Endothelial cell of umbilical vein (primary cell): ENCODE results near the gene DLX1. TPM values are rescaled to one million over a fixed set of nuclear protein-coding genes. Genes with fewer than 3 reads are reported as not detected.

Experiments used
- BruUV-seq: library from RNA; stranded (reverse); fragments of 400-500 nt; replicated peaks from 2 replicates; lab custom pipeline; 2021; lab: Mats Ljungman, UMichigan
- CTCF ChIA-PET: fragments of 300-600, 350-600 bp; sonication (Branson Sonifier 250); formaldehyde crosslinking; loops from one replicate; lab custom pipeline; 2021; ENCODE audit warnings: antibody characterized with exemption, inconsistent platforms; lab: Charles Lee
- POLR2A ChIA-PET: fragments of 300-600, 350-600 bp; sonication (Branson Sonifier 250); formaldehyde crosslinking; loops from one replicate; lab custom pipeline; 2021; ENCODE audit warnings: antibody characterized with exemption, inconsistent platforms; lab: Charles Lee
- DNase-seq: peaks from one replicate; pipeline ENCODE4 v3.0.0-alpha.2; 2011; ENCODE audit warnings: low read depth, low spot score
- FAIRE-seq: peaks from 2 replicates; lab custom pipeline; 2011; peaks lifted over from hg19 to GRCh38; lab: Jason Lieb, UNC
- H2AFZ ChIP-seq: 2 replicates; pipeline ENCODE4 v1.6.0; 2012; ENCODE audit warnings: low read depth, low read length, control low read depth, inconsistent platforms
- H3K27ac ChIP-seq: 2 replicates; pipeline ENCODE4 v1.5.1; 2011; ENCODE audit warnings: low read depth, mild to moderate bottlenecking, control low read depth, low read length, moderate library complexity; ENCODE audit not compliant: insufficient read depth
- H3K27me3 ChIP-seq, 2 experiments: 2 replicates each; pipeline versions ENCODE4 v1.6.0 to v1.6.1; 2011; ENCODE audit warnings: low read length in 2 of 2, mixed read lengths in 1 of 2; ENCODE audit not compliant: control insufficient read depth in 2 of 2, insufficient read depth in 2 of 2
- H3K36me3 ChIP-seq, 2 experiments: 2 replicates in 1 of 2; 3 replicates in 1 of 2; pipeline ENCODE4 v1.5.1; 2011; ENCODE audit warnings: low read length in 2 of 2, mild to moderate bottlenecking in 1 of 2, moderate library complexity in 1 of 2; ENCODE audit not compliant: control insufficient read depth in 2 of 2, insufficient read depth in 2 of 2; ENCODE audit errors: extremely low read depth in 1 of 2
- H3K4me1 ChIP-seq: 3 replicates; pipeline ENCODE4 v1.5.1; 2011; ENCODE audit warnings: mild to moderate bottlenecking, low read length; ENCODE audit not compliant: control insufficient read depth, insufficient read depth; ENCODE audit errors: extremely low read depth
- H3K4me2 ChIP-seq: 2 replicates; pipeline ENCODE4 v1.6.1; 2011; ENCODE audit warnings: low read length, control low read depth, mixed read lengths; ENCODE audit not compliant: insufficient read depth
- H3K4me3 ChIP-seq, 3 experiments: fragments of 200-600 bp in 1 of 3; sonication (generic), shearing (Covaris generic) in 1 of 3; replicated peaks in 1 of 3; 2 replicates each; pipeline ENCODE4 v1.5.1; 2011 to 2016; ENCODE audit warnings: control low read depth in 3 of 3, low read length in 3 of 3, mild to moderate bottlenecking in 2 of 3, inconsistent platforms in 1 of 3, low read depth in 1 of 3, moderate library complexity in 1 of 3; ENCODE audit not compliant: insufficient read depth in 1 of 3
- H3K79me2 ChIP-seq: 2 replicates; pipeline ENCODE4 v1.6.0; 2012; ENCODE audit warnings: low read length, inconsistent platforms; ENCODE audit not compliant: control insufficient read depth, insufficient read depth
- H3K9ac ChIP-seq: replicated peaks from 2 replicates; pipeline ENCODE3; 2011; ENCODE audit warnings: low read length, control low read depth; ENCODE audit not compliant: insufficient read depth; ENCODE audit errors: extremely low read depth
- H3K9me1 ChIP-seq: replicated peaks from 3 replicates; pipeline ENCODE4 v1.6.0; 2011; ENCODE audit warnings: mild to moderate bottlenecking, low read length; ENCODE audit not compliant: control insufficient read depth, insufficient read depth; ENCODE audit errors: extremely low read depth
- H3K9me3 ChIP-seq: replicated peaks from 2 replicates; pipeline ENCODE4 v1.5.1; 2012; ENCODE audit warnings: low read length, inconsistent platforms; ENCODE audit not compliant: control insufficient read depth, insufficient read depth
- H4K20me1 ChIP-seq: replicated peaks from 2 replicates; pipeline ENCODE3; 2011; ENCODE audit warnings: mild to moderate bottlenecking, low read length; ENCODE audit not compliant: control insufficient read depth, insufficient read depth; ENCODE audit errors: extremely low read depth
- EZH2 ChIP-seq: IDR thresholded peaks from 2 replicates; pipeline ENCODE4 v1.6.1; 2012; ENCODE audit warnings: borderline replicate concordance, low read depth, mild to moderate bottlenecking, moderate library complexity, low read length, inconsistent platforms; ENCODE audit not compliant: severe bottlenecking
- GATA2 ChIP-seq: IDR thresholded peaks from 2 replicates; pipeline ENCODE4 v1.7.0; 2011; ENCODE audit warnings: low read depth, mild to moderate bottlenecking, moderate library complexity, mixed read lengths, low read length; ENCODE audit not compliant: insufficient read length, insufficient read depth
- JUN ChIP-seq: IDR thresholded peaks from 2 replicates; pipeline ENCODE4 v1.6.1; 2011; ENCODE audit warnings: borderline replicate concordance, low read depth; ENCODE audit not compliant: insufficient read length, insufficient read depth
- MYC ChIP-seq: IDR thresholded peaks from one replicate; pipeline ENCODE4 v1.6.1; 2011; ENCODE audit warnings: mild to moderate bottlenecking, low read depth, low read length
- POLR2AphosphoS5 ChIP-seq: IDR thresholded peaks from 2 replicates; pipeline ENCODE4 v1.6.1; 2012; ENCODE audit warnings: low read depth, mild to moderate bottlenecking, control low read depth, low read length, moderate library complexity; ENCODE audit not compliant: insufficient read depth
- dilution Hi-C: fragments of 300-500 bp; cut with MboI; formaldehyde crosslinking; loops from one replicate; pipeline ENCODE4 v1.15.0; 2019; ENCODE audit warnings: low sequenced_read_pairs; ENCODE audit not compliant: extremely low pct_ligation_motif_present
- intact Hi-C: fragments of 100-400 bp; cut with micrococcal nuclease; formaldehyde crosslinking; loops from one replicate; pipeline ENCODE4 v1.10.0; 2022
- polyA plus RNA-seq, 4 experiments: library from polyadenylated mRNA; depleted of rRNA in 3 of 4; stranded (reverse) in 3 of 4; unstranded in 1 of 4; fragments of >200 nt; gene quantifications; 2 replicates each; pipeline versions ENCODE4 v1.2.1 to v1.2.3, GENCODE V29; 2011 to 2012; ENCODE audit warnings: missing spikeins in 1 of 4
- total RNA-seq: library from RNA; stranded (reverse); gene quantifications from 2 replicates; pipeline ENCODE4 v1.2.3, GENCODE V29; 2021
- TF ChIP-seq, protein P1 (sequence below): IDR thresholded peaks from 2 replicates; pipeline ENCODE4 v1.6.1; 2011; ENCODE audit not compliant: insufficient read depth, insufficient read length

The DLX1 gene
- total and polyA plus RNA-seq, 2 donors (not counting 3 experiments of a cell fraction or from before 2014, with no cell fraction given): 0.12 TPM; not detected in 1

DNA sequence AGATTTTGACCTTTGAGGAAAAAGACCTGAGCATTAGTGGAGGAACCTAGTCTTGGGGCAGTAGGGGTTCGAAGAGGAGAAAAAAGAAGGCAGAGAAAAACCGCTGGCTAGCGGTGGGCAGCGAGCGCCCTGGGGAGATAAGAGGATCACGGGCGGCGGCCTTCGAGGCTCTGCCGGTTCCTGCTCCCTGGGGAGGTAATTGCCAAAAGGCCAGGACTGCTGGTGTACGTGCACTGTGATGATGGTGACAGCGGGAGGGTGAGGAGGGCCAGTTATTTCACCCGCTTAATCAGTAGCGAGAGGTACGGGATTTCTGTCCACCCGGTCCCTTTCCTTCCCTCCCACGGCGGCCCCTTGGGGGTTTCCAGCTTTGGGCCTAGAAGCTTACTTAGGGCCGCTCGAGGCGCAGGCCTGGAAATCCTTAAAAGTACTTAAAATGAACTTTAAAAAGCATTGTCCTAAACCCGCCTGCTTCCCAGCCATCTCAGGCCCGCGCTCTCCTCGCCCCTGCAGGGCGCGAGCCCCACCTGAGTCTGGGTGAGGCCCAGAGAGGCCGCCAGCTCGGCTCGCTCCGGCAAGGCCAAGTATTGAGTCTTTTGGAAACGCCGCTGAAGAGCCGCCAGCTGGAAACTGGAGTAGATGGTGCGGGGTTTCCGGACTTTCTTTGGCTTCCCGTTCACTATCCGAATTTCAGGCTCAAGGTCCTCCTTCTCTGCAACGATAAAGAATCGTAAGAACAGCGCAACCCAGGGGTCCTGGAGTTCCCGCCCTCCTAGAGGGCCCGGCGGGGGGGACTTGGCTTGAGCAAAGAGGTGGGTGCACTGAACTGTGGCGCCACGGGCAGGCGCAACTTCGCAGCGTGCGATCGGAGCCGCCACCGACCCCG, 15.9 kb downstream of the DLX1 start:
- Histone ChIP-seq H3K27ac (no peak overlapping the region), H3K9me3 (no peaks in the 10 kb centered on the region), H2AFZ (no peak overlapping the region), H3K79me2 (no peaks in the 10 kb centered on the region), H3K27me3 (peaks cover 37 to 69% of the 10 kb centered on the region in 2 experiments), H3K4me2 (no peak overlapping the region), H3K4me3 (no peak overlapping the region), H3K4me1 (peaks cover 42% of the 10 kb centered on the region), H3K36me3 (no peaks in the 10 kb centered on the region), H3K9ac (no peak overlapping the region), H3K9me1 (no peaks in the 10 kb centered on the region), H4K20me1 (no peaks in the 10 kb centered on the region)
- FAIRE-seq (no peak), DNase-seq (no peak)
- dilution Hi-C loops: no loop called here
- no TSS peak for BruUV-seq
- TF ChIP-seq EZH2: peak; percentile 92
- TF ChIP-seq, protein P1, sequence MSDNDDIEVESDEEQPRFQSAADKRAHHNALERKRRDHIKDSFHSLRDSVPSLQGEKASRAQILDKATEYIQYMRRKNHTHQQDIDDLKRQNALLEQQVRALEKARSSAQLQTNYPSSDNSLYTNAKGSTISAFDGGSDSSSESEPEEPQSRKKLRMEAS: no peak
- no peak for TF ChIP-seq POLR2AphosphoS5
- no peak for TF ChIP-seq GATA2
- no peak for TF ChIP-seq JUN
- TF ChIP-seq MYC: no peak
- intact Hi-C loops: loop anchor here (5.0 to 10.0 kb wide), 3 partner anchors 206 to 1126 kb away; partner anchors contain the start of genes DYNC1I2 and SLC25A12
- ChIA-PET POLR2A (no interaction called here), CTCF (interaction anchor here (1.3 to 8.6 kb wide), 5 partner anchors 15 to 396 kb away, joined by 3 to 193 read pairs (median 8); partner anchors contain the start of gene DLX1)
